Fibroblast of the conjunctiva (primary cell): Measurements from ENCODE around the gene TEKT5.

Experiments
- DNase-seq: peaks from one replicate; pipeline ENCODE4 v3.0.0-alpha.2; 2010; ENCODE audit warnings: low read depth

TEKT5 gene

GRCh38 chr16:10578474-10579316 is 116.0 kb downstream of the TEKT5 start:
- DNase-seq: no peak
